Measurements from ENCODE around the gene FGFBP3. TPM values are rescaled to one million over a fixed set of nuclear protein-coding genes. Genes with fewer than 3 reads are reported as not detected.

FGFBP3 gene
- total RNA-seq, 1 donor from 2014 or later, result 0.81 TPM

- Histone ChIP-seq H3K4me1 (no peaks in the 10 kb centered on the region), H3K4me3 (no peak overlapping the region), H3K36me3 (peaks cover 100% of the 10 kb centered on the region), H3K9me3 (no peaks in the 10 kb centered on the region), H3K27me3 (no peaks in the 10 kb centered on the region), H3K27ac (no peak overlapping the region)
- no peak for TF ChIP-seq CTCF (IDR thresholded peaks at IDR 0.05)
- DNase-seq, result no peak
- intact Hi-C loops (cut with DNase I), result no loop called here
- no peak for ATAC-seq
These were observed 52.6 kb downstream of the FGFBP3 start for GRCh38 chr10:91856637-91857036.

Other genes starting within 250 kb of the FGFBP3 start
- 40.5 TPM for gene TNKS2, start 111.1 kb downstream of the FGFBP3 start, total RNA-seq
- gene BTAF1, start 14.3 kb upstream of the FGFBP3 start, total RNA-seq, result 28.6 TPM

All from upper lobe of right lung (tissue), 1 donor.